Stimulated activated CD8-positive, alpha-beta memory T cell treated with anti-CD3 and anti-CD28 coated beads, Interleukin-4, amount 100 ng/mL, for 48 hours (primary cell): ENCODE measurements around the gene CEP295NL.
A peak's percentile ranks its signal among the peaks of the same experiment; 100 is the strongest.
"Not testable (repeated sequence)": the region's sequence is repeated elsewhere in the genome, so short reads cannot be mapped to it uniquely, and the experiment has no call there.

Source experiments
- DNase-seq: peaks from one replicate; pipeline ENCODE4 v3.0.0-alpha.2; 2020

The CEP295NL gene

GRCh38 chr17:78902231-78902630, 770 bp downstream of the CEP295NL start:
- not testable (repeated sequence) for DNase-seq

- DNase-seq, result no peak
Observed at GRCh38 chr17:78901806-78902205, 1.2 kb downstream of the CEP295NL start.

GRCh38 chr17:78900816-78901215, 2.2 kb downstream of the CEP295NL start:
- no peak for DNase-seq

GRCh38 chr17:78899361-78900260, 3.4 kb downstream of the CEP295NL start:
- DNase-seq, result no peak

- DNase-seq, result no peak
Observed at GRCh38 chr17:78898947-78899346, 4.1 kb downstream of the CEP295NL start.

GRCh38 chr17:78898075-78898836, 4.7 kb downstream of the CEP295NL start:
- no peak for DNase-seq

GRCh38 chr17:78897664-78898047, 5.3 kb downstream of the CEP295NL start:
- no peak for DNase-seq

- no peak for DNase-seq
Observed at GRCh38 chr17:78896834-78897663, 6.0 kb downstream of the CEP295NL start.

- DNase-seq, result no peak
Observed at GRCh38 chr17:78896091-78896833, 6.7 kb downstream of the CEP295NL start.

- no peak for DNase-seq
Observed at GRCh38 chr17:78895322-78895721, 7.7 kb downstream of the CEP295NL start.

- DNase-seq, result no peak
Observed at GRCh38 chr17:78893684-78894083, 9.3 kb downstream of the CEP295NL start.

GRCh38 chr17:78892936-78893379, 10.0 kb downstream of the CEP295NL start:
- DNase-seq, result no peak

- DNase-seq, result no peak
Observed at GRCh38 chr17:78892520-78892919, 10.5 kb downstream of the CEP295NL start.

GRCh38 chr17:78892062-78892456, 10.9 kb downstream of the CEP295NL start:
- DNase-seq, result no peak

- DNase-seq, result no peak
Observed at GRCh38 chr17:78891406-78892061, 11.5 kb downstream of the CEP295NL start.

- peak; percentile 56 for DNase-seq
Observed at GRCh38 chr17:78890498-78890897, 12.5 kb downstream of the CEP295NL start.

- DNase-seq, result not testable (repeated sequence)
Observed at GRCh38 chr17:78890096-78890495, 12.9 kb downstream of the CEP295NL start.

- no peak for DNase-seq
Observed at GRCh38 chr17:78889531-78889930, 13.5 kb downstream of the CEP295NL start.

GRCh38 chr17:78888941-78889518, 14.0 kb downstream of the CEP295NL start:
- DNase-seq, result no peak

- DNase-seq, result no peak
Observed at GRCh38 chr17:78886954-78887353, 16.0 kb downstream of the CEP295NL start.

GRCh38 chr17:78885956-78886355, 17.0 kb downstream of the CEP295NL start:
- DNase-seq, result no peak
